Activated naive CD4-positive, alpha-beta T cell treated with Interleukin-2 at 50 U/mL for 16 hours (primary cell): Measurements from ENCODE around the gene FAM219A.
A peak's percentile ranks its signal among the peaks of the same experiment; 100 is the strongest.
"Not testable (repeated sequence)": the region's sequence is repeated elsewhere in the genome, so short reads cannot be mapped to it uniquely, and the experiment has no call there.

Experiments
- DNase-seq: peaks from one replicate; pipeline ENCODE4 v3.0.0-alpha.2; 2020

Gene FAM219A

DNA sequence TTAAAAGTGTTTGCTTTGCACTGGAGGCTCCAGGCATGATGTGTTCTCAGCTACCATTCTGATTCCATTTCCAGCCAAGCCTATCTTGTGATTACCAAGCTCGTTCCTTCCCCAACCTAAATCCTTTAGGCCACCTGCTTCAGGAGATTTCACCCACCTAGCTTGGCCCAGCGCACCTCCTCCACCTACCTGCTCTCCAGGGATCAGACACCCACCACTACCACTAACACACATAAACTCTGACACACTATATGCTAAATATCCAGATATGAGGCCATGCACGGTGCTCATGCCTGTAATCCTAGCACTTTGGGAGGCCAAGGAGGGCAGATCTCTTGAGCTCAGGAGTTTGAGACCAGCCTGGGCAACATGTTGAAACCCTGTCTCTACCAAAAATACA lies 84.0 kb downstream of the FAM219A start:
- no peak for DNase-seq

- DNase-seq, result no peak
Measured at GRCh38 chr9:34373749-34374148, 84.6 kb downstream of the FAM219A start.

DNA sequence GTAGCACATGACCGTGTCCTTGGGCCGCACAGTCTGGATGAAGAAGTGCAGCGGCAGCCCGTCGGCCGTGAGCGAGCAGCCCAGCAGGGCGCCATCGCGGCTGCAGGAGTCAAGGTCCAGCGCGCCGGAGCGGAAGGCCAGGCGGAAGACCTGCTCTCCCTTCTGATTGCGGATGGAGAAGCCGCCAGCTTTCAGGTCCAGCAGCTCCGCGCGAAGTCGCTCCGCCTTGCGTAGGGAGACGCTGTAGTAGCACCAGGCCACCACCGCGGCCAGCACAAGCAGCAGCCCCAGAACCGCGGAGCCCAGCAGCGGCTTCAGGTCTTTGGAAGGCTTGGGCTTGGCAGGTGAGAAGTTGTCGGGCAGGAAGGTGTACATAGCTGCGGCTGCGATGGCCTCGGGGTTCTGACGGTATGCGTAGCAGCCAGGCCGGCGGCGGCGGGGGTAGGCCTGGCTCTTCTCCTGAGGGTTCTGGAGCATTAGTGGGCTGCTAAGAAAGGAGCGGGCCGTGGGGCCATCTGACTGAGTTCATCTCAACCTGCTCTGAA lies 85.8 kb downstream of the FAM219A start:
- DNase-seq, result no peak

DNA sequence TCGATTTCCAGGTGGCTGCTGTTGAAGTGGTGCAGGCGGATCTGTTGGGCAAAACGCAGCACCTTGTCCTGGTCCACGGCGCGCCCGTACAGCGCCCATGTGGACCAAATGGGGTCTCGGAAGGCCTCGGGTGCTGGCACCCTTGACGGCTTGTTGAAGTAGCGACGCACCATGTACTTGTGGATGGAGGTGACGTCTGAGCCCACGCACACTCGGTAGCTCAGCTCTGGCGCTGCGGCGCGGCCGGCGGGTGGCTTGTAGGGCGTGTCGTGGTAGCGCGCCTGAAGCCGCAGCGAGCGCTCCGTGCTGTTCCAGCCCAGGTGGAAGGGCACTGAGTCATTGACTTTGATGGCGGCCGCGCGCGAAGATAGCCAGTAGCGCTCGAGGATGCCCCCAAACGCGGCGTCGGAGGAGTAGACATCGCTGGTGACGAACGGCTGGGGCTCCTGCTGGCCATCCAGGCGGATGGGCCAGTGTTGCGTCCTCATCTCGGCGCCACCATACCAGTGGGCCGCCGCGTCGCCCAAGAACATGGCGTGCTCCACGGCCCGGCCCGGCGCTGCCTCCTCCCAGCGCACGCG lies 86.4 kb downstream of the FAM219A start:
- no peak for DNase-seq

DNA sequence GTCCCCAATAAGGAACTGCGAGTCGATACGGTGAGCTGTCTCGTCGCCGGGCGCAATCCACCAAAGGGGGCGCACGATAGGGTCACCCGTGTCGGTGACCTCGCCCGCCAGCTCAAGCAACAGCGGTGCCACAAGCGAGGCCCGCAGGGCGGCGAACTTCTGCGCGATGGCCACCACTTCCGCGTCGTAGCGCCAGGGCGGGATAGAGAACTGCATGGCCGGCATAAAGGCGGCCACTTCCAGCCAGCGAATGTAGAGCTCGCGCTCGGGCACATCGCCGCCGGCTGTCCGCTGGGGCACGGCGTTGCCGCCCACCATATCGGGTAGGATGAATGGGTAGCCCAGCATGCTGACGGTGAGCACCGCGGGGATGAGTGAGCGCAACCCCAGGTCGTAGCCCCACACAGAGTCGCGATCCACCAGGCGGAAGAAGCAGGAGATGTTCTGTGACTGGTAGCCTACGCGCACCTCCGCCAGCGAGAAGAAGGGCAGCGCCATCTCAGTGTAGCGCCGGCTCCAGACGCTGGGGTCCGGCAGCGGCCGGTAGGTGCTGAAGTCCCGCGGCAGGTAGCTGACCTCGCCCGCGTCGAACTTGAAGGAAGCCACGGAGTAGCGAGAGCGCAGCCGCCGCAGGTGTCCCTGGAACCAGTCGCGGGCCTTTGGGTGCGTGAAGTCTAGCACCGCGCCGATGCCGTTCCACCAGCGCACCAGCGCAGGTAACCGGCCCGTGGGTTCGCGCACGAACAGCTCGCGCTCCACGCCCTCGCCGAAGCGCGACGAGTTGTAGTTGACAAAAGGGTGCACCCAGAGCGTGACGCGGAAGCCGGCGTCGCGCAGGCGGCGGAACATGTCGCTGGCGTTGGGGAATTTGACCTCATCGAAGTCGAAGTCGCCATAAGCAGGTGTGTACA lies 87.1 kb downstream of the FAM219A start:
- peak; percentile 17 for DNase-seq

- DNase-seq, result no peak
Measured at GRCh38 chr9:34370335-34370969, 87.9 kb downstream of the FAM219A start.

DNA sequence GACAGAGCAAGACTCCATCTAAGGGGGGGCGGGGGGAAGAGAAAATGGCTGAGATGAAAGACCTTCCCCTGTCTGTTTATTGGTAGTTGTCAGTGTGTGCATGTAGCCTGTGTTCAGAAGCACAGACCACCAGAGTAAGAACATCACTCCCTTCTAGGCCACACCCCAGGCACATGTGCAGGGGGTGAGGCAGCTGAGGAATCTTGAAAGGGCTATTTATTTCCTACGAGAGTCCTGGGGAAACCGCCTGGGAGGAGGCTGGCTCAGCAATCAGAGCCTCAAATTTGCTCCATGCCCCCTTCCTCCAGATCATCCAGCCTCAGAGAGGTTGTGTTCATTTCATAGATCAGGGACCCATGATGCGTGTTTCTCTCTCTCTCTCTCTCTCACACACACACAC lies 88.7 kb downstream of the FAM219A start:
- DNase-seq, result no peak

DNA sequence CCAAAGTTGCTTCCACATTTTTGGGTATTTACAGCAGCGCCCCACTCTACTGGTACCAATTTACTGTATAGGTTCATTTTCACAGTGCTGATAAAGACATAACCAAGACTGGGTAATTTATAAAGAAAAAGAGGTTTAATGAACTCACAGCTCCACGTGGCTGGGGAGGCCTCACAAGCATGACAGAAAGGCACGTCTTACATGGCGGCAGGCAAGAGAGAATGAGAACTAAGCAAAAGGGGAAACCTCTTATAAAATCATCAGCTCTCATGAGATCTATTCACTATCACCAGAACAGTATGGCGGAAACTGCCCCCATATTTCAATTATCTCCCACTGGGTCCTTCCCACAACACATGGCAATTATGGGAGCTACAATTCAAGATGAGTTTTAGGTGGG lies 89.6 kb downstream of the FAM219A start:
- DNase-seq, result not testable (repeated sequence)

- DNase-seq, result not testable (repeated sequence)
Measured at GRCh38 chr9:34367751-34368410, 90.5 kb downstream of the FAM219A start.

DNA sequence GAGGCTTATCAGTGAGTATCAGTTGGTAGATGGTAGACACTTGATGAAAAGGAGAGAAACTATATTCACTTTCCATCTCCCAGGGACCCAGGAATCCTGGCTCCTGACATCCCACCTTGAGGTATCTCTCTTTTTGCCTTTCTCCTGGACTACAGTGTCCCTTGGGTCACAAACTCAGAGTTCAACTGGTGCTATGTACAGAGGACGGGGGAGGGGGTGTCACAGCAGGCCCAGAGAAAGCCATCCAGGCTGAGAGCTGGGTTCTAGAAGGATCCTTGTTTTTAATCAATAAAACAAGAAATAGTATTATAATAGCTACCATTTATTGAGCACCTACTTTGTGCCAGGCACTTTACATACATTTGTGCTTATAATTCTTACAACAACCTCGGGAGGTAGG lies 92.0 kb downstream of the FAM219A start:
- DNase-seq, result no peak

GRCh38 chr9:34365282-34365681 lies 93.1 kb downstream of the FAM219A start:
- no peak for DNase-seq

- no peak for DNase-seq
Measured at GRCh38 chr9:34363619-34364351, 94.6 kb downstream of the FAM219A start.

DNA sequence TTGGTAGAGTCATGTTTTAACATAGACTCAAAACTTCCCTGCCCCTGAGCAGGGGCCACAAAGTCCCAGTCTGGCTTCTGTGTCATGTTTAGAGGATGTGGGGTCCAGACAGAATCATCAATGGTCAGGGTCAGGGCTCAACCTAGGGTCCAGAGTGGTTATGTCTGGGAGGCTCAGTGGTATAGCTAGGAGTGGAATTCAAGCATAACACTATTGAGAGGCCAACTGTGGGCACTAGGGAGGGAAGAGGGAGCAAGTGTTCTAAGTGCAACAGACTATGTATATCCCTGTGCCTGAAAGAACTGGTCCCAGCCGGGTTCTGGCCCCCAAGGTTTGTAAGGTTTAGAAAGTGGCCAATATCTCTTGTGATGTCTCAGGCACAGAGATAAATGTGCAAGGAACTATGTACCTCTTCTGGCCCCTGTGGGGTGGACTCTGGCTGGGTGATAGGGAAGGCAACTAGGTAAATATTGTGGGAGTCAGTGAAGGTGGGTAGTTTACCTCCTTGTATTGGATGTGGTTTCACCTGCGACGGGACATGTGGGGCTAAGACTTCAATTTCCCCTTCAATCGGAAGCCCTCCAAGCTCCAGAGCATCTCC lies 95.7 kb downstream of the FAM219A start:
- no peak for DNase-seq

DNA sequence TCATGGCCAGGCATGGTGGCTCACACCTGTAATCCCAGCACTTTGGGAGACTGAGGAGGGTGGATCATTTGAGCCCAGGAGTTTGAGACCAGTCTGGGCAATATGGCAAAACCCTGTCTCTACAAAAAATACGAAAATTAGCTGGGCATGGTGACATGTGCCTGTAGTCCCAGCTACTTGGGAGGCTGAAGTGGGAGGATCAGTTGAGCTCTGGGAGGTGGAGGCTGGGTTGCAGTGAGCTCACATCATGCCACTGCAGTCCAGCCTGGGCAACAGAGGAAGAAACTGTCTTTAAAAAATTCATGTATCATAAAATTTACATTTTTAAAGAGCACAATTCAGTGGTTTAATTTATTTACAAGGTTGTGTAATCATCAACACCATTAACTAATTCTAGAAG lies 105.4 kb downstream of the FAM219A start:
- DNase-seq, result not testable (repeated sequence)

- not testable (repeated sequence) for DNase-seq
Measured at GRCh38 chr9:34352122-34352652, 106.2 kb downstream of the FAM219A start.

DNA sequence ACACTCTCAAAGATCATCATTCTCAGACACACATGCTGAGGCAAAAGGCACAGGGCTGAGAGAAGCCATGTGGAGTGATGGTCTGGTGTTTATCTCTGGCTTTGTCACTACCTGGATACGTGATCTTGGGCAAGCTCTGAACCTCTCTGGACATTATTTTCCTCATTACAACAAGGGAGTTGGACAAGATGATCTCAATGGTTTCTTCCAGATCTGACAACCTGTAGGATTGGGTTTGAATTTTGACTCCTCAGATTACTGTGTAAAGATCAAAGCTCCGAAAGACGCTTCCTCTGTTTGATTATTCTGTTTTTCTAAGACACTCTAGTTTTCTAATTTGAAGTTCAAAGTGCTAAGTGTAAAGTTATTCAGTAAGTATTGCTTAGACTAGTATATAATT lies 109.0 kb downstream of the FAM219A start:
- DNase-seq, result no peak
